CD14-positive monocyte (primary cell): ENCODE results near the gene CHL1. TPM values are rescaled to one million over a fixed set of nuclear protein-coding genes. Genes with fewer than 3 reads are reported as not detected.

ENCODE experiments used
- DNase-seq, 3 donors: peaks; one replicate each; pipeline ENCODE4 v3.0.0-alpha.2; 2011 to 2022
- H2AFZ ChIP-seq: 2 replicates; pipeline ENCODE4 v1.6.0; 2012; ENCODE audit warnings: mild to moderate bottlenecking, low read depth, low read length, inconsistent platforms; ENCODE audit not compliant: insufficient read depth, poor library complexity, severe bottlenecking
- H3K27ac ChIP-seq, 2 donors: 1 replicate in 1 of 2; 2 replicates in 1 of 2; pipeline ENCODE4 v1.5.1; 2012 to 2013; ENCODE audit warnings: low read length in 2 of 2, control low read depth in 1 of 2, inconsistent platforms in 1 of 2, low read depth in 1 of 2, mild to moderate bottlenecking in 1 of 2
- H3K27me3 ChIP-seq, 2 donors: one replicate each; pipeline versions ENCODE4 v1.6.0 to v1.6.1; 2011 to 2013; ENCODE audit warnings: low read length in 2 of 2; ENCODE audit not compliant: control insufficient read depth in 2 of 2, insufficient read depth in 2 of 2
- H3K36me3 ChIP-seq, 2 donors: replicated peaks in 1 of 2; 1 replicate in 1 of 2; 2 replicates in 1 of 2; pipeline versions ENCODE4 v1.5.1 to v1.6.1; 2012 to 2013; ENCODE audit warnings: low read length in 2 of 2, control low read depth in 1 of 2, inconsistent platforms in 1 of 2, mild to moderate bottlenecking in 1 of 2; ENCODE audit not compliant: insufficient read depth in 2 of 2, control insufficient read depth in 1 of 2
- H3K4me1 ChIP-seq, 2 donors: 1 replicate in 1 of 2; 2 replicates in 1 of 2; pipeline versions ENCODE4 v1.5.1 to v1.6.1; 2012 to 2013; ENCODE audit warnings: low read length in 2 of 2, control low read depth in 1 of 2, inconsistent platforms in 1 of 2, mild to moderate bottlenecking in 1 of 2, moderate library complexity in 1 of 2; ENCODE audit not compliant: insufficient read depth in 2 of 2, control insufficient read depth in 1 of 2
- H3K4me2 ChIP-seq: replicated peaks from 2 replicates; pipeline ENCODE3; 2012; ENCODE audit warnings: low read length, moderate library complexity, mild to moderate bottlenecking; ENCODE audit not compliant: poor library complexity, severe bottlenecking; ENCODE audit errors: extremely low read depth
- H3K4me3 ChIP-seq, 3 experiments: fragments of 200-600 bp in 1 of 3; sonication (generic) in 1 of 3; replicated peaks in 1 of 3; 1 replicate in 2 of 3; 2 replicates in 1 of 3; pipeline ENCODE4 v1.5.1; 2011 to 2013; ENCODE audit warnings: low read length in 3 of 3, mild to moderate bottlenecking in 3 of 3, control low read depth in 2 of 3, low read depth in 2 of 3, inconsistent platforms in 1 of 3, moderate library complexity in 1 of 3
- H3K79me2 ChIP-seq: 2 replicates; pipeline ENCODE4 v1.6.0; 2012; ENCODE audit warnings: mild to moderate bottlenecking, control low read depth, inconsistent platforms, low read length, moderate library complexity; ENCODE audit not compliant: insufficient read depth
- H3K9ac ChIP-seq: 2 replicates; pipeline ENCODE4 v1.6.0; 2017; ENCODE audit warnings: low read length, mild to moderate bottlenecking; ENCODE audit not compliant: insufficient read depth, poor library complexity, severe bottlenecking
- H3K9me3 ChIP-seq, 2 donors: replicated peaks in 1 of 2; 1 replicate in 1 of 2; 2 replicates in 1 of 2; pipeline versions ENCODE4 v1.5.1 to v1.6.1; 2012 to 2013; ENCODE audit warnings: low read length in 2 of 2, control low read depth in 1 of 2; ENCODE audit not compliant: control insufficient read depth in 1 of 2, insufficient read depth in 1 of 2
- H4K20me1 ChIP-seq: 2 replicates; pipeline ENCODE4 v1.6.0; 2012; ENCODE audit warnings: mild to moderate bottlenecking, low read length, control low read depth, moderate library complexity; ENCODE audit not compliant: insufficient read depth
- H3K27ac Mint-ChIP-seq, 7 donors: one replicate each; pipeline ENCODE4 v1.8.0; 2020; ENCODE audit warnings: mild to moderate bottlenecking in 7 of 7, mixed read lengths in 7 of 7, moderate library complexity in 6 of 7, inconsistent platforms in 2 of 7
- H3K27me3 Mint-ChIP-seq, 3 donors: one replicate each; pipeline ENCODE4 v1.8.0; 2021 to 2022; ENCODE audit warnings: low read depth in 3 of 3, mild to moderate bottlenecking in 3 of 3, mixed read lengths in 3 of 3, moderate library complexity in 3 of 3, inconsistent platforms in 1 of 3
- H3K36me3 Mint-ChIP-seq, 2 donors: one replicate each; pipeline ENCODE4 v1.8.0; 2020; ENCODE audit warnings: mixed read lengths in 2 of 2, inconsistent platforms in 1 of 2, mild to moderate bottlenecking in 1 of 2
- H3K4me1 Mint-ChIP-seq: one replicate; pipeline ENCODE4 v1.8.0; 2020; ENCODE audit warnings: mild to moderate bottlenecking, mixed read lengths
- H3K4me3 Mint-ChIP-seq, 2 donors: one replicate each; pipeline ENCODE4 v1.8.0; 2020; ENCODE audit warnings: mild to moderate bottlenecking in 2 of 2, mixed read lengths in 2 of 2, moderate library complexity in 1 of 2
- H3K9me3 Mint-ChIP-seq, 7 donors: one replicate each; pipeline ENCODE4 v1.8.0; 2020 to 2022; ENCODE audit warnings: mixed read lengths in 7 of 7, mild to moderate bottlenecking in 6 of 7, moderate library complexity in 6 of 7, inconsistent platforms in 2 of 7
- CTCF ChIP-seq: fragments of 200-600 bp; IDR thresholded peaks from one replicate; pipeline ENCODE4 v1.8.0; 2022; ENCODE audit warnings: antibody characterized with exemption, mild to moderate bottlenecking
- WGBS: methylation state at CpG from one replicate; pipeline ENCODE4 v1.1.5; 2013; ENCODE audit warnings: missing lambda C conversion rate; ENCODE audit not compliant: insufficient coverage; 5-methylcytosine and 5-hydroxymethylcytosine counted together
- intact Hi-C, 2 donors: fragments of 100-400 bp; cut with micrococcal nuclease; formaldehyde crosslinking; loops; one replicate each; pipeline versions ENCODE4 v1.15.0 to v1.15.1; 2023
- polyA plus RNA-seq, 3 donors: library from polyadenylated mRNA; depleted of rRNA in 1 of 3; unstranded in 2 of 3; stranded (reverse) in 1 of 3; fragments of 300-500 nt in 2 of 3; fragments of >200 nt in 1 of 3; fragmentation: Illumina TruSeq in 2 of 3; gene quantifications; 1 replicate in 2 of 3; 2 replicates in 1 of 3; pipeline ENCODE4 v1.2.3, GENCODE V29; 2012 to 2021

CHL1 gene
- polyA plus RNA-seq, 3 donors: not detected

- 92% methylated on average over 4 of the region's 6 CpGs for WGBS
- DNase-seq: no peak
- Mint-ChIP-seq H3K27me3 (peaks cover 0 to 1% (median 0%) of the 10 kb centered on the region in 3 donors), H3K4me1 (no peaks in the 10 kb centered on the region), H3K9me3 (peaks cover 0 to 9% (median 2%) of the 10 kb centered on the region in 7 donors), H3K4me3 (no peak overlapping the region), H3K27ac (no peak overlapping the region), H3K36me3 (no peaks in the 10 kb centered on the region)
- no peaks in the 10 kb centered on the region for H3K79me2 ChIP-seq
- H3K4me2 ChIP-seq: no peak overlapping the region
- no peak overlapping the region for H2AFZ ChIP-seq
- no peak overlapping the region for H3K27ac ChIP-seq
- intact Hi-C loops: no loop called here
- H3K36me3 ChIP-seq: no peaks in the 10 kb centered on the region
- H3K27me3 ChIP-seq: no peaks in the 10 kb centered on the region
- TF ChIP-seq CTCF: no peak
- no peaks in the 10 kb centered on the region for H3K4me1 ChIP-seq
- no peak overlapping the region for H3K4me3 ChIP-seq
- H3K9ac ChIP-seq: no peak overlapping the region
- H3K9me3 ChIP-seq: no peaks in the 10 kb centered on the region
- H4K20me1 ChIP-seq: no peaks in the 10 kb centered on the region
These were observed 176.7 kb downstream of the CHL1 start for GRCh38 chr3:373193-373779.

DNA sequence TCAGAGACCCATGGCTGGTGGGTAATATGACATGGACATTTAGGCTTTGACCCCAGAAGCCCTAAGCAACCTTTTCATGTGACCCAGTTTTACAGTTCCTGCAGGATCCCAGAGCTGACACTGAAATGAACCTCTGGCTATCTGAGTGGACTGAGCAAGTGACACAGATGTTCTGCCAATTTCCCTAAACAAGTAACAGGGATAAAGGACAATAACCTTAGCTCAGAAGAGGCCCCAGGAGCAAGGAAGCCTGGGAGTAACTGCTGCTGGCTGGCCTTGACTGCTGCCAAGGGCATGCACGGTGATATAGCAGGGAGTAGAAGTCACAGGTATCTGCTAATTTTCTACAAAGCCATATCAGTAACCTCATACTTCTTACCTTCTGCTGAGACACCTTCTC lies 177.9 kb downstream of the CHL1 start:
- H3K9me3 Mint-ChIP-seq: peaks cover 0 to 4% (median 0%) of the 10 kb centered on the region in 7 donors
- H3K27ac Mint-ChIP-seq: no peak overlapping the region
- Histone ChIP-seq H3K9ac (no peak overlapping the region), H4K20me1 (no peaks in the 10 kb centered on the region), H3K27me3 (no peaks in the 10 kb centered on the region), H3K27ac (no peak overlapping the region), H3K4me3 (no peak overlapping the region), H3K79me2 (no peaks in the 10 kb centered on the region), H3K4me2 (no peak overlapping the region), H3K4me1 (no peaks in the 10 kb centered on the region), H2AFZ (no peak overlapping the region), H3K36me3 (no peaks in the 10 kb centered on the region), H3K9me3 (no peaks in the 10 kb centered on the region)
- intact Hi-C loops: no loop called here
- no peak for DNase-seq
- H3K4me3 Mint-ChIP-seq: no peak overlapping the region
- peaks cover 0 to 1% (median 0%) of the 10 kb centered on the region in 3 donors for H3K27me3 Mint-ChIP-seq
- H3K4me1 Mint-ChIP-seq: no peaks in the 10 kb centered on the region
- no CpG with 5 or more reads among the region's 1 CpG for WGBS
- no peak for TF ChIP-seq CTCF
- H3K36me3 Mint-ChIP-seq: no peaks in the 10 kb centered on the region
